Measurements from ENCODE around the gene CENPN. TPM values are rescaled to one million over a fixed set of nuclear protein-coding genes. Genes with fewer than 3 reads are reported as not detected.

The CENPN gene, protein sequence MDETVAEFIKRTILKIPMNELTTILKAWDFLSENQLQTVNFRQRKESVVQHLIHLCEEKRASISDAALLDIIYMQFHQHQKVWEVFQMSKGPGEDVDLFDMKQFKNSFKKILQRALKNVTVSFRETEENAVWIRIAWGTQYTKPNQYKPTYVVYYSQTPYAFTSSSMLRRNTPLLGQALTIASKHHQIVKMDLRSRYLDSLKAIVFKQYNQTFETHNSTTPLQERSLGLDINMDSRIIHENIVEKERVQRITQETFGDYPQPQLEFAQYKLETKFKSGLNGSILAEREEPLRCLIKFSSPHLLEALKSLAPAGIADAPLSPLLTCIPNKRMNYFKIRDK
- total RNA-seq = 14.4 TPM

DNA sequence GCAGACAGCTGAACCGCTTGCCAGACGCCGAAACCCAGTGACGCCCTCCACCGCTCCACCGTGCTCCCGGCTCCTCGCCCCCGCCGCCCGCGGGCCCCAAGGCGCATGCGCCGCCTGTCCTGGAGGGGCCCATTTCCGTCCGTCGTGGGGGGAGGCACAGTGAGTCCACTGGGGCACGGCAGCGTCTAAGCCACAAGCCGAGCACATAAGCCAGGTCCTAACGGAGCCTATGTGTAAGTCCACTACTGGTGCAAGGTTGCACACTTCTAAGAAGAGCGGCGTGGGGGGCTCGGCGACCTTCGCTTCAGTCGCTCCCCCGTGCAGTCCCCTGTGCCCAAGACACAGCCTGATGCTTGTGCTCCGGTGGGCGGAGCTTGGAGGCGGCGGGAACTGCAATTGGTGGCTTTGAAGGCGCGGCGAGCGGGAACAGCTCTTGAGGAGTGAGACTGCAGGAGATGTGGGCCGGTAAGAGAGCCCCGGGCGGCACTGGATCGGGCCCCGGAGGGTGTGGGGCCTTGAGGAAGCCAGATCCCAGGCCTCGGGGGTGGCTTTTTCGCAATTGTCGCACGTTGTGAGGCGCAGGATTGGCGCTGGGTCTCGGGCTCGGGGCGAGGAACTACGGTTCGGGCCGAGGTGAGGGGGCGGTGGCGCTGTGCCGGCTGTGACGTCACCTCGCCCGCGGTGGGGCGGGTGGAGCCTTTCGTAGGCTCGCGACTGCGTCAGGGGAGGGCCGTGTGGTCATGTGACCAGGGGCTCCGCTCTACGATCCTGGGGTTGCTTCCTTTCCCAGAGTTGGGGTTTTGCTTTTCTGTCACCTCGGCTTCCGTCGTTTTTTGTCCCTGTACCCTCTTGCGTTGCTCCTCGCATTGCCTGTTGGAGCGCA, at the start of gene CENPN, which contains the start of gene CMC2:
Gene CENPN (plus strand): TSS at position 402 of the 883 bp plus-strand sequence. CDS start 4,726 bp downstream, outside the sequence.
Gene CMC2 (minus strand): TSS at position 73 of the 883 bp plus-strand sequence. CDS start 9,491 bp downstream, outside the sequence.
- peak; percentile 99 for DNase-seq

DNA sequence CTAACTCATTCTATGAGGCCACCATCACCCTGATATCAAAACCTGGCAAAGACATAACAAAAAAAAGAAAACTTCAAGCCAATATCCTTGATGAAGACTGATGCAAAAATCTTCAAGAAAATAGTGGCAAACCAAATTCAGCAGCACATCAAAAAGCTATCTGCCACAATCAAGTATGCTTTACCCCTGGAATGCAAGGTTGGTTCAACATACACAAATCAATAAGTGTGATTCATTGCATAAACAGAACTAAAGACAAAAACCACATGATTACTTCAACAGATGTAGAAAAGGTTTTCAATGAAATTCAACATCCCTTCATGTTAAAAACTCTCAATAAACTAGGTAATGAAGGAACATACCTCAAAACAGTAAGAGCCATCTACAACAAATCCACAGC, 48.7 kb upstream of the CENPN start:
- DNase-seq = no peak

DNA sequence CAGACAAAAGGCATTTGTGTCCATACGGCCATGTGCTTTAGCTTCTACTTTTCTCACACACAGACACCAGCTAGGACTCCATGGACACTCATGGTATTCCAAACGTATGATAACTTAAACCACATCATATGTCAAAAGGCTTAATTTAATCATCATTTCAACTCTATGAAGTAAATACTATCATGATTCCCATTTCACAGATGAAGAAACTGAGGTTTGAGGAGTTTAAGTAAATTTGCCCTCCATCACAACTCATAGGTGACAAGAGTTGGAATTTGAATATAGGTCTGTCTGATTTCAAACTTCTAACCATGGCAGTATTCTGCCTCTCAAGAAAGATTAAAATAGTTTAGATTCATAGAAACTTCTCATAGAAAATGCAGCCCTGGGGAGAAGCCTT, 44.1 kb upstream of the CENPN start:
- DNase-seq = no peak

DNA sequence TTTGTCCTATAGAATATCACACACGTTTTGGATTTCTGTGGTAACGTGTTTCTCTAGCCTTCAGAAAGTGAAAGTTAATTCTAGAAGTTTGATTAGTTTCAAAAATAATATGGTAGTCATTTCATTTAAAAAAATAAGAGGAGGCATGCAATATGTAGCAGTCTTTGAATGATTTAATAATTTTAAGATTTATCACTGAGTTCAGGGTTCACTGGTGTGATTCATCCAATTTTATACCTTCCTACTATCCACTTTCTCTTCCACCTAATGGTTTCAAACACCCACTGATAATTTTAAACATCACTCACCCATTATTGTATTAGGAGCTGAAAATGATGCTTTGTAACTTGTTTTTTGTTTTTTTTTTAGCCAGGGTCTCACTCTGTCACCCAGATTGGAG, 42.7 kb upstream of the CENPN start:
- no peak for DNase-seq

DNA sequence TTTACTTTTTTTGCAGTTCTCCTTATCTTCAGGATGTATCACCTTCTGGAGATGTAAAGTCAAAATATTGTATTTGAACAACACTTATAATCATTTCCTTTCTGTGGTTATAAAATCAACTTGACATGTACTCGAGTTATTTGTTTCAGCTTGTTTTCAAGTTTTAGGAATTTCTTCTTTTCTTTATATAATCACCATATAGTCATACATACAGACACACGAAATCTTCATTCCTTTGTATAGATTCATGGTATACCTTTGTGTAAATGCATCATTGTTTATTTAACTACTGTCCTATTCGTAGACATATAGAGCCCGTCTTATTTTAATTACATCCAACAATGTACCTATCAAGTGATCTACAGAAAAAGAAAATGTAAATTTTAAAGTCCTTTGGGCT, 40.4 kb upstream of the CENPN start:
- DNase-seq = no peak

DNA sequence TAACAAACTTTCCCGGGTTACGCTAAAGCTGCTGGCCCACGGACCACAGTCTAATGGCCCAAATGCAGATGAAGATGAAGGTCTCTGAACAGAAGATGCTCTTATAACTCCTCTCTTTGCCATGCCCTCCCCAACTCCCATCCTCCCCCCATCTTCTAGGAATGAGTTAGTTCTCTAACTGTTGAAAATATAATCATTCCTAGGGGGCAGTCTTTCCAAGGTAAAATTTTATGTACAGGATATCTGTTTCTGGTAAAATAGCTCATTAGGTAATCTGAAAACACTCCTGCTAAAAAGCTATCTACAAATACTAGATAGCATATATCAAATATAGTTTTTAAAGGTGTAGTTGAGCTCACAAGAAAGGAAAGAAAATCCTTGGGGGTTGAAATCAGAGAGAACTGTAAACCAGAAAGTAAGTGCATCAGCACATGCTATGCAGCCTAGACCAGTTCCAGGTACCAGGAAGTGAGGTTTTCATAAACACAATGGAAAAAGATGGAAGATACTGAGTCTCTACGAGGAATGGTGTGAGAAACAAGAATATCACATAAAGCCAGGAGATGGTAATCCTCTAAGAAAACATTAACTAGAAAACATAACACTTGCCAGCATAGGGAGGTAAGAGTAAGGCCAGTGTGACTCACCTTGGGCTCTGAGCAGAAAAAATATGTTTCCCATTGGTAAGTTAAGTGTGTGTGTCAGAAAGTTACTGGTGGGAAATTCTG, 38.5 kb upstream of the CENPN start:
- no peak for DNase-seq

DNA sequence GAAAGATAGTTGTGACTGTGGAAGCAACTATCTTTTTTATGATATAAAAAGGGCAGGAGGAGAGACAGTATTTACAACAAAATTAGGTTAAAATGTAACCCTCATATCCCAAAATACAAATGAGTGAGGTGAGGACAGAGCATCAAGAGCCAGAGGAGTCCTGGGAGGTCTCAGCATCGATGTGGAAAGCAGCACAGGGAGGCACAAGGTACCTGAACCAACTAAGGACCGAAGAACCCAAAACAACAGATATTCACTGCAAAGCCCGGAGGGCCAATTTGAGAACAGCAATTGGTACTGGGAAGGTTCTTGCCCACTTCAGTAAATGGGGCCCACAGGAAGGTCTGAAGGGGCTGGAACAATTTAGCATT, 37.9 kb upstream of the CENPN start:
- DNase-seq = no peak

GRCh38 chr16:80971819-80972218, 35.2 kb upstream of the CENPN start:
- DNase-seq = no peak

- no peak for DNase-seq
Measured at GRCh38 chr16:80972611-80973010, 34.4 kb upstream of the CENPN start.

GRCh38 chr16:80973991-80974390, 33.0 kb upstream of the CENPN start:
- DNase-seq = no peak

DNA sequence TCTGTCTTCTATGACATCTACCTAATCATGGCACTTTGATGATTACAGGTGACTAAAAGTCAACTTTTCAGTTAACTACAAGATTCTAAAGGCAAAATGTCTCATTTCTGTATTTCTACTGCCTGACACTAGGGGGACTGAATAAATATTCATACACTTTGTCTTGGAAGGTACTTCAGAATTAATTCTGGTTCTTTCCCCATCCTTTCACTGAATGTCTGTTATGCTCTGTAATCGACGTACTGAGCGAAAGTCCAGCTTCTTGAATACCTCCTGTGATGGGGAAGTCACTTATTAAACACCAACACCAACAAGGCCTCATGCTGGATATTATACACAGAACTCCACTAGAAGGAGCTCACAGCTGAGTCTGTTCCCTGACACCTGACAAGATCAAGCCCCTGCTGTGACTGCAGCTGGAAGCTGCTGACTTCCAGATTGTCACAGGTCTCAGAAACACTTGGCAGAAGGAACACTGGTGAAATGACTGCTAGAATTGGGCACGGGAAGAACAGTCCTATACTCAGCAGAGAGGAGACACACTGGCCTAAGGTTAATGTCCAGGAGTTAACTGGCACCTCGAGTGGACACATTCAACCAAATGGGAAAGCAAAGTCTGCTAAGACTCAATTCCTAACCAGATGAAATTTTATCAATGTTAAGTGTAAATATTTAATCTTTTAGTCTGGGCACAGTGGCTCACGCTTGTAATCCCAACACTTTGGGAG, 32.2 kb upstream of the CENPN start:
- DNase-seq = no peak

- no peak for DNase-seq
Measured at GRCh38 chr16:80976946-80977345, 30.1 kb upstream of the CENPN start.

DNA sequence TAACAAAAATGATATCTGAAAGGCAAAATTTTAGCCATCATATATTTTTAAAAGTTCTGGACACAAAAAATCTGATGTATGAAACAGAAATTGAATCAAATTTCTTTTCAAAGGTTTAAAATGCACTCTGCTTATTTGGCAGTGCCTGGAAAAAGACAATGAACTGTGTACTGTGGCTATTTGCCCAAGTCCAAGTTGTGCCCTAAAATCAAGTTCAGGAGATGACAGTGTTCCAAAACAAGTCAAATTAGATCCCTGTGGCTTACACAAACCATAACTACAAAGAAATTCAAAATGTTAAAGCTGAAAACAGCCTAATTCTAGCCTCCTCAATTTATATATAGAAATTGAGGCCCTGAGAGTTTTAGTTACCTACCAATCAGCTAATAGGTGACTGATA, 25.9 kb upstream of the CENPN start:
- no peak for DNase-seq

DNA sequence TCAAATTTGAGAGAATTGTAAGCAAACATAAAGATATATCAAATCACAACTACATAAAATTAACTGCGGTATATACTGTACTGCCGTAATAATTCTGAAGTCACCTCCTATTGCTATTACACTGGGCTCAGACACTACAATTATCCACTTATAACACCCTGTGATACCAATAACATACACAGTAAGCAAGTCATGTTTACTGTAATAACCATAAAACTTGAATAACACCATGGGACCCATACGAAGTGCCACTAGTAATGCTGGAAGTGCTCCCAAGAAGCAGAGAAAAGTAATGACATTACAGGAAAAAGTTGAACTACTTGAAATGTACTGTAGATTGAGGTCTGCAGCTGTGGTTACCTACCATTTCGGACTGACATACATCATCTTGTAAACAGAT, 24.4 kb upstream of the CENPN start:
- DNase-seq = no peak

GRCh38 chr16:80984124-80984892, 22.7 kb upstream of the CENPN start:
- no peak for DNase-seq

DNA sequence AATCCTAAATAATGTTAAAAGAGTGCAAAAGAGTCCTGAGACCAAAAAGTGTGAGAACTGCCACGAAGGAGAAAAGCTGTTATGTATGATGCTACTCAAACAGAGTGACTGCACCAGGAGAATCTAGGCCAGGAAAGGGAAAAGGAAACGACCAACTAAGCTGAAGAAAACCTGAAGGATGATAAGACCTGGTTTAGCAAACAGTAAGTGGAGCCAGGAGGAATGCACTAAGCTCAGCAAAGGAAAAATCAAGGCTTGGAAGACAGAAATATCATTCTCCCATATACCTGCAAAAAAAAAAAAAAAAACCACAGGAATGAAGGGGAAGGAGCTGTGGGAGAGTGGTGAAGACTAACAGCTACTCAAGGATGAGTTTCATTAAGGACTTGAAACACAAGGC, 21.4 kb upstream of the CENPN start:
- DNase-seq = no peak

DNA sequence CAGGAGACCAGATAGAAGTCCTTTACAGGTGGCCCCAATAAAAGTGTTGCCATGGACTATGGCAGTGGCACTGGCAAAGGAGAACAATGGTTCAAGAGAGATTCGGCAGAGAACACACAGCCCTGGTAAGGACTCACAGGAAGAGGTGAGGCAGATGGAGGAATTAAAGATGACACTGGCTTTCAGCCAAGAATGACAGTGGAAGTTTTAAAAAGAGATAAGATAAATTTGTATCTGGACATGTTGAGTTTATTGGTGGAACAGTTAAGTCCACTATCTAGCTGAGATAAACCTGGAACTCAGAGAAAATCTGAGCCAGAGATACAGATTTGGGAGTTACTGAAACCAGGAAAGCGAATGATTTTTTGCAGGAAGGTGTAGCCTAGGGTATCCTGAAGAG, 20.5 kb upstream of the CENPN start:
- no peak for DNase-seq

GRCh38 chr16:80988756-80989155, 18.3 kb upstream of the CENPN start:
- no peak for DNase-seq

- DNase-seq = no peak
Measured at GRCh38 chr16:80989801-80990200, 17.2 kb upstream of the CENPN start.

- DNase-seq = no peak
Measured at GRCh38 chr16:80990577-80990976, 16.4 kb upstream of the CENPN start.

DNA sequence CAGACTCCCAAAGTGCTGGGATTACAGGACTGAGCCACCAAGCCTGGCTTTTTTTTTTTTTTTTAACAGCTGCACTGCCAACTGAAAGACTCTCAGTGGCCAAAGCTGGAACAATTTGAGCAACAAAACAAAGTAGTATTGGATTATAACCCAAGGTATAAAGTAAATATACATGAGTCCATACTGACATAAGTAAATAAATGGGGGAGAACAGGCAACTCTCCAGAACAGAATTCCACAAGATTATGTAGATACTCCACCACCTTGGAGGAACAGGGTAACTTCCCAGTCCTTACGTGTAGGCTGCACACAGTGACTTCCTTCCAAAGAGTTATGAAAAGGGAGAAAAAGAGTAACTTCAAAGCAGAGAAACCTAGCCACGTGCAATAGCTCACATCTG, 16.0 kb upstream of the CENPN start:
- no peak for DNase-seq

Data from skin of body (tissue), 2 donors.